HCT116 (cell line): Measurements from ENCODE around the gene ERVV-1. TPM values are rescaled to one million over a fixed set of nuclear protein-coding genes. Genes with fewer than 3 reads are reported as not detected.

ENCODE experiments used
- ATAC-seq: fragments of 200-7000 bp; cut with Tn5 transposase; 2 replicates; pipeline ENCODE4 v1.9.1; 2020; ENCODE audit warnings: mild to moderate bottlenecking, moderate library complexity
- BruUV-seq: library from RNA; stranded (reverse); fragments of 400-500 nt; replicated peaks from 2 replicates; lab custom pipeline; 2021; lab: Mats Ljungman, UMichigan
- CTCF ChIA-PET: fragments of 300-600 bp; sonication (Branson Sonifier 250); formaldehyde crosslinking; loops from one replicate; lab custom pipeline; 2021; ENCODE audit warnings: antibody characterized with exemption; lab: Charles Lee
- POLR2A ChIA-PET: fragments of 300-600, 350-600 bp; sonication (Branson Sonifier 250); formaldehyde crosslinking; loops from one replicate; lab custom pipeline; 2021; ENCODE audit warnings: antibody characterized with exemption; lab: Charles Lee
- RAD21 ChIA-PET, 2 experiments: fragments of 300-600 bp; sonication (Branson Sonifier 250); formaldehyde crosslinking; loops; one replicate each; lab custom pipeline; 2023; ENCODE audit warnings: low total read pairs in 2 of 2; ENCODE audit not compliant: uncharacterized antibody in 2 of 2, unreplicated experiment in 2 of 2, low non-redundant PET in 1 of 2; lab: Charles Lee
- DNase-seq: peaks from one replicate; pipeline ENCODE4 v3.0.0-alpha.2; 2010; ENCODE audit warnings: low read depth, low spot score
- H2AFZ ChIP-seq: fragments of 200-600 bp; shearing (Covaris generic), sonication (generic); 2 replicates; pipeline ENCODE4 v1.6.1; 2017; ENCODE audit warnings: low read depth, mixed run types, mixed read lengths, antibody characterized with exemption, low read length; ENCODE audit not compliant: poor library complexity, severe bottlenecking
- H3K27ac ChIP-seq: 2 replicates; pipeline ENCODE4 v1.5.1; 2012; ENCODE audit warnings: low read depth, low read length
- H3K27me3 ChIP-seq: fragments of 200-600 bp; sonication (generic); 2 replicates; pipeline ENCODE4 v1.6.1; 2016; ENCODE audit warnings: mixed run types, low read length, mixed read lengths; ENCODE audit not compliant: insufficient read depth
- H3K36me3 ChIP-seq, 2 experiments: fragments of 200-500 bp in 1 of 2; fragments of 200-600 bp in 1 of 2; sonication (Bioruptor generic) in 1 of 2; sonication (generic) in 1 of 2; 2 replicates each; pipeline versions ENCODE4 v1.5.1 to v1.6.1; 2014 to 2016; ENCODE audit warnings: low read length in 2 of 2, inconsistent platforms in 1 of 2, mixed read lengths in 1 of 2, mixed run types in 1 of 2; ENCODE audit not compliant: insufficient read depth in 2 of 2, control insufficient read depth in 1 of 2
- H3K4me1 ChIP-seq, 2 experiments: fragments of 200-600 bp in 1 of 2; sonication (generic) in 1 of 2; 2 replicates each; pipeline versions ENCODE4 v1.5.1 to v1.6.1; 2012 to 2017; ENCODE audit warnings: low read length in 2 of 2, inconsistent platforms in 1 of 2, mild to moderate bottlenecking in 1 of 2, mixed read lengths in 1 of 2, mixed run types in 1 of 2, moderate library complexity in 1 of 2; ENCODE audit not compliant: insufficient read depth in 2 of 2, control insufficient read depth in 1 of 2
- H3K4me2 ChIP-seq: fragments of 200-600 bp; sonication (generic); 2 replicates; pipeline ENCODE4 v1.6.1; 2017; ENCODE audit warnings: mixed run types, low read length, mixed read lengths
- H3K4me3 ChIP-seq, 2 experiments: fragments of 200-600 bp in 1 of 2; sonication (generic) in 1 of 2; replicated peaks in 1 of 2; 2 replicates each; pipeline ENCODE4 v1.5.1; 2011 to 2016; ENCODE audit warnings: low read length in 2 of 2, control low read depth in 1 of 2, low read depth in 1 of 2, mild to moderate bottlenecking in 1 of 2, mixed read lengths in 1 of 2, mixed run types in 1 of 2
- H3K79me2 ChIP-seq: fragments of 200-600 bp; sonication (generic); 2 replicates; pipeline ENCODE4 v1.6.1; 2017; ENCODE audit warnings: mild to moderate bottlenecking, mixed run types, low read length, moderate library complexity, mixed read lengths; ENCODE audit not compliant: insufficient read depth
- H3K9ac ChIP-seq: fragments of 200-600 bp; sonication (generic); 2 replicates; pipeline ENCODE4 v1.6.1; 2016; ENCODE audit warnings: low read length, mixed read lengths
- H3K9me2 ChIP-seq: fragments of 200-600 bp; sonication (generic), shearing (Covaris generic); 2 replicates; pipeline ENCODE4 v1.6.1; 2017; ENCODE audit warnings: mixed run types, mild to moderate bottlenecking, moderate library complexity; ENCODE audit not compliant: insufficient read depth
- H3K9me3 ChIP-seq, 2 experiments: fragments of 200-500 bp in 1 of 2; fragments of 200-600 bp in 1 of 2; sonication (Bioruptor generic) in 1 of 2; sonication (generic) in 1 of 2; 2 replicates each; pipeline ENCODE4 v1.6.1; 2014 to 2017; ENCODE audit warnings: low read length in 2 of 2, mixed read lengths in 2 of 2, inconsistent platforms in 1 of 2, low read depth in 1 of 2, mild to moderate bottlenecking in 1 of 2, mixed run types in 1 of 2, moderate library complexity in 1 of 2; ENCODE audit not compliant: control insufficient read depth in 1 of 2, insufficient read depth in 1 of 2
- H4K20me1 ChIP-seq: fragments of 200-600 bp; sonication (generic), shearing (Covaris generic); 2 replicates; pipeline ENCODE4 v1.6.1; 2017; ENCODE audit warnings: mixed run types, mild to moderate bottlenecking, moderate library complexity; ENCODE audit not compliant: insufficient read depth
- CBX3 ChIP-seq: IDR thresholded peaks from 2 replicates; pipeline ENCODE4 v1.6.1; 2012; ENCODE audit warnings: low read depth
- CEBPB ChIP-seq: IDR thresholded peaks from 2 replicates; pipeline ENCODE4 v1.6.1; 2012; ENCODE audit warnings: low read depth
- CTCF ChIP-seq, 3 experiments: fragments of 200-600 bp in 1 of 3; sonication (generic) in 1 of 3; IDR thresholded peaks in 2 of 3; conservative IDR thresholded peaks in 1 of 3; 2 replicates each; pipeline ENCODE4 v1.5.1; 2012 to 2017; ENCODE audit warnings: low read depth in 2 of 3, low read length in 2 of 3, antibody characterized with exemption in 1 of 3, borderline replicate concordance in 1 of 3, control low read depth in 1 of 3, mild to moderate bottlenecking in 1 of 3, mixed read lengths in 1 of 3, mixed run types in 1 of 3, moderate library complexity in 1 of 3; ENCODE audit not compliant: insufficient read depth in 1 of 3
- ELF1 ChIP-seq: IDR thresholded peaks from 2 replicates; pipeline ENCODE4 v1.6.1; 2012; ENCODE audit warnings: low read depth, borderline replicate concordance
- EZH2phosphoT487 ChIP-seq: fragments of 200-600 bp; IDR thresholded peaks from 2 replicates; pipeline ENCODE4 v1.6.1; 2018; ENCODE audit warnings: antibody characterized with exemption, borderline replicate concordance
- JUND ChIP-seq: IDR thresholded peaks from 2 replicates; pipeline ENCODE4 v1.6.1; 2012
- POLR2A ChIP-seq: IDR thresholded peaks from 2 replicates; pipeline ENCODE4 v1.7.0; 2011; ENCODE audit warnings: borderline replicate concordance; ENCODE audit not compliant: insufficient read depth, insufficient read length; ENCODE audit errors: extremely low read depth
- RAD21 ChIP-seq: IDR thresholded peaks from 2 replicates; pipeline ENCODE4 v1.6.1; 2012; ENCODE audit warnings: low read depth, mild to moderate bottlenecking
- REST ChIP-seq: IDR thresholded peaks from 2 replicates; pipeline ENCODE4 v1.6.1; 2012; ENCODE audit warnings: low read depth
- SIN3A ChIP-seq: IDR thresholded peaks from 2 replicates; pipeline ENCODE4 v1.6.1; 2012; ENCODE audit warnings: low read depth
- SP1 ChIP-seq: IDR thresholded peaks from 2 replicates; pipeline ENCODE4 v1.6.1; 2012; ENCODE audit warnings: low read depth
- SRF ChIP-seq: IDR thresholded peaks from 2 replicates; pipeline ENCODE4 v1.6.1; 2012; ENCODE audit warnings: low read depth
- TCF7L2 ChIP-seq: IDR thresholded peaks from 2 replicates; pipeline ENCODE4 v1.7.0; 2011; ENCODE audit warnings: borderline replicate concordance, inconsistent platforms; ENCODE audit not compliant: insufficient read depth, insufficient read length; ENCODE audit errors: extremely low read depth
- YY1 ChIP-seq: IDR thresholded peaks from 2 replicates; pipeline ENCODE4 v1.6.1; 2011; ENCODE audit warnings: low read length, low read depth, moderate library complexity, mild to moderate bottlenecking; ENCODE audit not compliant: insufficient replicate concordance; ENCODE audit errors: extremely low read depth
- ZFX ChIP-seq: fragments of 450-650 bp; IDR thresholded peaks from 2 replicates; pipeline ENCODE4 v1.6.1; 2017
- ZNF274 ChIP-seq: fragments of 200-500 bp; sonication (Bioruptor generic); IDR thresholded peaks from 2 replicates; pipeline ENCODE4 v1.6.1; 2014; ENCODE audit warnings: mild to moderate bottlenecking, low read depth, low read length, inconsistent platforms
- intact Hi-C: fragments of 100-400 bp; cut with micrococcal nuclease; formaldehyde crosslinking; loops from 2 replicates; pipeline ENCODE4 v1.10.0; 2022
- total RNA-seq: library from RNA; stranded (reverse); gene quantifications from one replicate; pipeline ENCODE4 v1.2.1, GENCODE V29; 2021; ENCODE audit not compliant: unreplicated experiment
- TF ChIP-seq, protein P1 (sequence below): IDR thresholded peaks from 2 replicates; pipeline ENCODE4 v1.6.1; 2012

ERVV-1 gene
- total RNA-seq, 1 experiment from 2014 or later: not detected

DNA sequence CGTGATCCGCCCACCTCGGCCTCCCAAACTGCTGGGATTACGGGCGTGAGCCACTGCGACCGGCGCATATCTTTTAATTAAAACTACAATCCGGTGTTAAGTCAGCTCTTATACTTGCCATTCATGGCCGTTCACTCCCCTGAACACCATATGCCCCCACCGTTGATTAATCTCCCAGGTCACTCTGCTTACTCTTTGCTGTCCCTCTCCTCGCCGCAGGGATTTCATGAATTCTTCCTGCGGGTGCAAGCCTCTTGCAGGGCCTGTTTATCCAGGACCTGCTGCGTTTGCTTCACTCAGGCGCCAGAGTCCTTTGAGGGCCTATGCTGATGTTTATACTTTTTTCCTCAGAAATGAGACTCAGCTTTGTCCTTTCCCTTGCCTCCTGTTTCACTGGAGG, 31.8 kb downstream of the ERVV-1 start:
- Histone ChIP-seq H4K20me1 (no peaks in the 10 kb centered on the region), H3K36me3 (no peaks in the 10 kb centered on the region), H3K9me3 (no peaks in the 10 kb centered on the region; a peak in 2 of 4 replicates)
- DNase-seq: no peak
- ChIA-PET RAD21 (no interaction called here), CTCF (no interaction called here)
- no TSS peak for BruUV-seq
- TF ChIP-seq POLR2A: no peak
- no peak for TF ChIP-seq JUND
- no peak for TF ChIP-seq ZNF274
- TF ChIP-seq ELF1: no peak
- no peak for TF ChIP-seq SP1
- TF ChIP-seq CBX3: no peak
- TF ChIP-seq, all 23 proteins: peak for 0
- intact Hi-C loops: no loop called here
- no peaks in the 10 kb centered on the region for H3K79me2 ChIP-seq
- POLR2A ChIA-PET: no interaction called here
- H3K4me3 ChIP-seq: no peak overlapping the region
- H3K9ac ChIP-seq: no peak overlapping the region
- no peak overlapping the region for H3K4me2 ChIP-seq
- no peak for ATAC-seq
- H3K9me2 ChIP-seq: no peaks in the 10 kb centered on the region
- H2AFZ ChIP-seq: no peak overlapping the region
- no peaks in the 10 kb centered on the region for H3K27me3 ChIP-seq
- H3K27ac ChIP-seq: no peak overlapping the region
- H3K4me1 ChIP-seq: no peaks in the 10 kb centered on the region

- POLR2A ChIA-PET: no interaction called here
- RAD21 ChIA-PET: no interaction called here
- Histone ChIP-seq H3K9me3 (no peaks in the 10 kb centered on the region; a peak in 1 of 4 replicates), H3K4me2 (no peak overlapping the region), H3K27me3 (no peaks in the 10 kb centered on the region), H3K79me2 (no peaks in the 10 kb centered on the region), H3K27ac (no peak overlapping the region), H3K4me1 (no peaks in the 10 kb centered on the region), H3K9ac (no peak overlapping the region), H4K20me1 (no peaks in the 10 kb centered on the region), H2AFZ (no peak overlapping the region), H3K9me2 (no peaks in the 10 kb centered on the region), H3K36me3 (no peaks in the 10 kb centered on the region), H3K4me3 (no peak overlapping the region)
- intact Hi-C loops: no loop called here
- ATAC-seq: no peak
- CTCF ChIA-PET: no interaction called here
- no TSS peak for BruUV-seq
- no peak for DNase-seq
- TF ChIP-seq ZNF274 (no peak), EZH2phosphoT487 (no peak), SP1 (no peak), ELF1 (no peak), YY1 (no peak), ZFX (no peak), RAD21 (no peak), POLR2A (no peak), SRF (no peak), REST (no peak), CBX3 (no peak), SIN3A (no peak), CTCF (IDR thresholded peaks at IDR 0.05 in 2 of 3, conservative IDR thresholded peaks at IDR 0.05 in 1 of 3; ENCODE audit: borderline replicate concordance in 1 of 3, insufficient read depth in 1 of 3, low read depth in 2 of 3, low read length in 2 of 3) (no peak), TCF7L2 (no peak), CEBPB (no peak)
- TF ChIP-seq, protein P1, sequence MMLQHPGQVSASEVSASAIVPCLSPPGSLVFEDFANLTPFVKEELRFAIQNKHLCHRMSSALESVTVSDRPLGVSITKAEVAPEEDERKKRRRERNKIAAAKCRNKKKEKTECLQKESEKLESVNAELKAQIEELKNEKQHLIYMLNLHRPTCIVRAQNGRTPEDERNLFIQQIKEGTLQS: no peak
These were observed 33.7 kb downstream of the ERVV-1 start for GRCh38 chr19:53047379-53047778.
